ENCODE data around the gene TBX4.

TBX4 gene

DNA sequence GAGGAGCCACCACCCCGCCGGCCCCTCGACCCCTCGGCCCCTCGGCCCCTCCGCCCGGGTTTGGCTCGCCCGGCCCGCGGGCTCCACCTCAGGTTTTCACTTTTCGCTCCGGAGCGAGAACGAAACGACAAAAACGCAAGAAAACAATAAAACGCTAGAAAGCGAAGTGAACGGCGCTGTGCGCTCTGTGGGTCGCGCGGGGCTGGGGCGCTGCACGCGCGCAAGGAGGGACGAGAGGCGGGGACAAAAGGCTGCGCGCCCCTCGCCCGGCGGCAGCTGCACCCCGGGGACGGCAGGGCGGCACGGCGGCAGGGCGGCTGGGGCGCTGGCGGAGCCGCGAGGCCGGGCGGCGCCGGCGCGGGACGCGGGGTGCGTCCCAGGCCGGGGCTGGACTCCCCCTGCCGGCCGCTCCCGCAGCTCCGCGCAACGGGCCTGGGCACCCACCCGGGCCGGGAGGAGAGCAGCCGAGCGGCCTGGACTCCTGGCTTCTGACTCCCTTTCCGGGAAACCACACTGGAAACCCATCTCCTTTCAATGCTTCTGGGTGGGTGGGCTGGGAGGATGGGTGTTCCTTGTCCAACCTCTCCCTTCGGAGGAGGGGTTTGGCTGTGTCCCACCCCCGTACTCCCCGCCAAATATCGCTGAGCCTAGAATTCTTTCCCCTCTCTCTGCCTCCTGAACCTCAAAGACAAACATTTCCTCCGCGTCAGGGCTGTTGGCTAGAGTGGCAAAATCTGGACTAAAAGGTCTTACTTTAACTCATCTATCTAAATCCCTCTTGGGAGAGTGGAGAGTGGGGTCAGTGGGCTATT is 42.7 kb upstream of the TBX4 start:
- H3K9me2 ChIP-seq (replicated peaks; ENCODE audit: insufficient read depth, low read length) = no peaks in the 10 kb centered on the region
- H3K4me3 ChIP-seq (ENCODE audit: insufficient read depth, low read length, poor library complexity, severe bottlenecking) = peak overlapping the region; percentile 36
- H3K9me3 ChIP-seq (ENCODE audit: insufficient read depth, low read length) = no peaks in the 10 kb centered on the region
- H3K27ac ChIP-seq (ENCODE audit: low read depth, low read length) = no peak overlapping the region
- H3K9ac ChIP-seq (ENCODE audit: low read length) = no peak overlapping the region
- peak overlapping the region; percentile 38 for H3K4me2 ChIP-seq (ENCODE audit: low read depth, low read length, poor library complexity, severe bottlenecking)
- no peaks in the 10 kb centered on the region for H3F3A ChIP-seq (ENCODE audit: insufficient read depth)
- no peaks in the 10 kb centered on the region for H3K27me3 ChIP-seq (ENCODE audit: low read length)
- no peak for TF ChIP-seq CTCF (IDR thresholded peaks at IDR 0.05; ENCODE audit: insufficient read depth, low read length, poor library complexity, severe bottlenecking)
- TF ChIP-seq EZH2phosphoT487 (conservative IDR thresholded peaks at IDR 0.05; ENCODE audit: low read length) = no peak
- H4K20me1 ChIP-seq (ENCODE audit: low read depth, low read length) = no peaks in the 10 kb centered on the region
- no peaks in the 10 kb centered on the region for H3K36me3 ChIP-seq (ENCODE audit: low read length)
- no peak overlapping the region for H2AFZ ChIP-seq (ENCODE audit: low read depth, low read length, severe bottlenecking)
- H3K79me2 ChIP-seq (ENCODE audit: insufficient read depth, low read length) = no peaks in the 10 kb centered on the region

GRCh38 chr17:61410141-61411010 is 41.8 kb upstream of the TBX4 start:
- Histone ChIP-seq H3K27ac (ENCODE audit: low read depth, low read length) (no peak overlapping the region), H2AFZ (ENCODE audit: low read depth, low read length, severe bottlenecking) (no peak overlapping the region), H3K4me2 (ENCODE audit: low read depth, low read length, poor library complexity, severe bottlenecking) (peak overlapping the region; percentile 56), H3K79me2 (ENCODE audit: insufficient read depth, low read length) (no peaks in the 10 kb centered on the region), H3K4me3 (ENCODE audit: insufficient read depth, low read length, poor library complexity, severe bottlenecking) (no peak overlapping the region), H3K9me2 (replicated peaks; ENCODE audit: insufficient read depth, low read length) (no peaks in the 10 kb centered on the region), H3F3A (ENCODE audit: insufficient read depth) (no peaks in the 10 kb centered on the region), H3K27me3 (ENCODE audit: low read length) (no peaks in the 10 kb centered on the region), H4K20me1 (ENCODE audit: low read depth, low read length) (no peaks in the 10 kb centered on the region), H3K9ac (ENCODE audit: low read length) (no peak overlapping the region), H3K9me3 (ENCODE audit: insufficient read depth, low read length) (no peaks in the 10 kb centered on the region), H3K36me3 (ENCODE audit: low read length) (no peaks in the 10 kb centered on the region)
- TF ChIP-seq CTCF (IDR thresholded peaks at IDR 0.05; ENCODE audit: insufficient read depth, low read length, poor library complexity, severe bottlenecking) (peak; percentile 43), EZH2phosphoT487 (conservative IDR thresholded peaks at IDR 0.05; ENCODE audit: low read length) (no peak)

GRCh38 chr17:61411011-61411260 is 41.3 kb upstream of the TBX4 start:
- Histone ChIP-seq H3K27ac (ENCODE audit: low read depth, low read length) (no peak overlapping the region), H2AFZ (ENCODE audit: low read depth, low read length, severe bottlenecking) (no peak overlapping the region), H3K9me3 (ENCODE audit: insufficient read depth, low read length) (no peaks in the 10 kb centered on the region), H3K9me2 (replicated peaks; ENCODE audit: insufficient read depth, low read length) (no peaks in the 10 kb centered on the region), H3K79me2 (ENCODE audit: insufficient read depth, low read length) (no peaks in the 10 kb centered on the region), H3K36me3 (ENCODE audit: low read length) (no peaks in the 10 kb centered on the region), H3K27me3 (ENCODE audit: low read length) (no peaks in the 10 kb centered on the region), H3K4me3 (ENCODE audit: insufficient read depth, low read length, poor library complexity, severe bottlenecking) (peak overlapping the region; percentile 15), H4K20me1 (ENCODE audit: low read depth, low read length) (no peaks in the 10 kb centered on the region), H3K4me2 (ENCODE audit: low read depth, low read length, poor library complexity, severe bottlenecking) (peak overlapping the region; percentile 56), H3K9ac (ENCODE audit: low read length) (no peak overlapping the region), H3F3A (ENCODE audit: insufficient read depth) (no peaks in the 10 kb centered on the region)
- no peak for TF ChIP-seq CTCF (IDR thresholded peaks at IDR 0.05; ENCODE audit: insufficient read depth, low read length, poor library complexity, severe bottlenecking)
- no peak for TF ChIP-seq EZH2phosphoT487 (conservative IDR thresholded peaks at IDR 0.05; ENCODE audit: low read length)
